SKM-1 (cell line): ENCODE measurements around the gene KLHL14.
"Not testable (repeated sequence)": the region's sequence is repeated elsewhere in the genome, so short reads cannot be mapped to it uniquely, and the experiment has no call there.

Experiments
- DNase-seq: peaks from one replicate; lab custom pipeline; 2025; ENCODE audit not compliant: unreplicated experiment; lab: John Stamatoyannopoulos, UW

The KLHL14 gene

GRCh38 chr18:32661486-32662299 is 111.1 kb downstream of the KLHL14 start:
- DNase-seq: no peak

GRCh38 chr18:32654507-32654906 is 118.3 kb downstream of the KLHL14 start:
- not testable (repeated sequence) for DNase-seq

GRCh38 chr18:32637659-32638058 is 135.2 kb downstream of the KLHL14 start:
- not testable (repeated sequence) for DNase-seq

- no peak for DNase-seq
Observed at GRCh38 chr18:32637226-32637625, 135.6 kb downstream of the KLHL14 start.

GRCh38 chr18:32634876-32635431 is 137.9 kb downstream of the KLHL14 start:
- DNase-seq: no peak

- DNase-seq: no peak
Observed at GRCh38 chr18:32629981-32630700, 142.7 kb downstream of the KLHL14 start.

- DNase-seq: no peak
Observed at GRCh38 chr18:32629292-32629691, 143.5 kb downstream of the KLHL14 start.

GRCh38 chr18:32624182-32624723 is 148.6 kb downstream of the KLHL14 start:
- DNase-seq: no peak

GRCh38 chr18:32623563-32623962 is 149.3 kb downstream of the KLHL14 start:
- no peak for DNase-seq
